Fibroblast of pulmonary artery (primary cell): ENCODE measurements around the gene CDC42BPA.
A peak's percentile ranks its signal among the peaks of the same experiment; 100 is the strongest.

Source experiments
- DNase-seq: peaks from one replicate; pipeline ENCODE4 v3.0.0-alpha.2; 2010; ENCODE audit warnings: low read depth
- H3K4me3 ChIP-seq: replicated peaks from 2 replicates; pipeline ENCODE4 v1.5.1; 2011; ENCODE audit warnings: low read depth, mild to moderate bottlenecking, control low read depth, low read length, moderate library complexity
- TF ChIP-seq, protein P1 (sequence below): IDR thresholded peaks from 2 replicates; pipeline ENCODE4 v1.5.1; 2011; ENCODE audit warnings: mild to moderate bottlenecking, control low read depth, low read length, inconsistent platforms; ENCODE audit errors: missing control alignments

The CDC42BPA gene

DNA sequence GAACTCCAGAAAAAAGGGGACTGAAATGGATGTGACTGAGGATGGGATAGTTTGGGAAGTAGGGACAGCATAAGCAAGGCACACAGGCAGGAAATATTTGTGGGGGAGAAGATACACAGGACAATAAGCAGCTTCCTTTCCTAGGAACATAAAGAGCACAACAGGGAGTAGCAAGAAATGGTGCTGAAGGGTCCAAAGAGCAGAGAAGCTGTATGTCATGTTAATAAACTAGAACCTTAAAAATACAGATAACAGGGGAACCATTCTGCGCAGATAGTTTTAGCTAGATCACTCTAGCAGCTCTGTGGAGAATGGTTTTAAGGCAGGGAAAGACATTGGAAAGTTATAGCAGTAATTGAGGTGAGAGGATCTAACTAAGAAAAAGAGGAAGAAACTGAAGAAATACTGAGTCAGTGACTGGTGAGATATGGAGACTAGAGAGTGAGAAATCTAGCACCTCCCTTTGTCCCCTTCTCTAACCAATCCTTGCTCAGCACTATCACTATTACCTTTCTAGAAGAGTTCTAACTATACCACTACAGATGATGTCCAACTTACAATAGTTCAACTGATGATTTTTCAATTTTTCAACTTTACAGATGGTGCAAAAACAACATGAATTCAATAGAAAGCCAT lies 95.0 kb downstream of the CDC42BPA start:
- TF ChIP-seq, protein P1, sequence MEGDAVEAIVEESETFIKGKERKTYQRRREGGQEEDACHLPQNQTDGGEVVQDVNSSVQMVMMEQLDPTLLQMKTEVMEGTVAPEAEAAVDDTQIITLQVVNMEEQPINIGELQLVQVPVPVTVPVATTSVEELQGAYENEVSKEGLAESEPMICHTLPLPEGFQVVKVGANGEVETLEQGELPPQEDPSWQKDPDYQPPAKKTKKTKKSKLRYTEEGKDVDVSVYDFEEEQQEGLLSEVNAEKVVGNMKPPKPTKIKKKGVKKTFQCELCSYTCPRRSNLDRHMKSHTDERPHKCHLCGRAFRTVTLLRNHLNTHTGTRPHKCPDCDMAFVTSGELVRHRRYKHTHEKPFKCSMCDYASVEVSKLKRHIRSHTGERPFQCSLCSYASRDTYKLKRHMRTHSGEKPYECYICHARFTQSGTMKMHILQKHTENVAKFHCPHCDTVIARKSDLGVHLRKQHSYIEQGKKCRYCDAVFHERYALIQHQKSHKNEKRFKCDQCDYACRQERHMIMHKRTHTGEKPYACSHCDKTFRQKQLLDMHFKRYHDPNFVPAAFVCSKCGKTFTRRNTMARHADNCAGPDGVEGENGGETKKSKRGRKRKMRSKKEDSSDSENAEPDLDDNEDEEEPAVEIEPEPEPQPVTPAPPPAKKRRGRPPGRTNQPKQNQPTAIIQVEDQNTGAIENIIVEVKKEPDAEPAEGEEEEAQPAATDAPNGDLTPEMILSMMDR, result no peak
- no peak overlapping the region for H3K4me3 ChIP-seq
- peak; percentile 23 for DNase-seq

DNA sequence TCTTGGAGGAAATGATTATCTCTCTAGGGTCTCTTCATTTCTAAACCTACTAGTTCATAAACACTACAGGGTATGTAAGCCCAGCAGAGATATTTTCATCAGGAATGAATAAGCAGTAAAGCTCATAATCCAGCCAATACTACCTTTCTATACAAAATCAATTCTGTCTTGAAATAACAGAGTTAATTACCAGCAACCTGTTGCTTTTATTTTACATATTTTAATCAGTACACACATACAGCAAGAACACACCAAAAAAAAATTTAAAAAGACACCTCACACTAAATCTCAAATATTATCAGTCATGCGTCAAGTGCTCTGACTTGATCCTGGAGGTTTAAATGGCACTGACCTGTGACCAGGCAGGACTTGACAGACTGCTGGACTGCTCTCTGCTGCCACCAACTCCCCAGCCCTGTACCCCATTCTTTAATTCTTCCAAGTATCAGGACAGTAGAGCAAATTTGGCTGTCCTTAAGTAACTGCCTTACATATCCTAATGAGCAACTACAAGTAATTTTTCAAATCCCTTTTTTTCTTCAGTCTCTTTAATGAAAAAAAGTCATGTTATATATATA lies 98.5 kb downstream of the CDC42BPA start:
- no peak for DNase-seq
- H3K4me3 ChIP-seq, result no peak overlapping the region
- TF ChIP-seq, protein P1, result no peak

DNA sequence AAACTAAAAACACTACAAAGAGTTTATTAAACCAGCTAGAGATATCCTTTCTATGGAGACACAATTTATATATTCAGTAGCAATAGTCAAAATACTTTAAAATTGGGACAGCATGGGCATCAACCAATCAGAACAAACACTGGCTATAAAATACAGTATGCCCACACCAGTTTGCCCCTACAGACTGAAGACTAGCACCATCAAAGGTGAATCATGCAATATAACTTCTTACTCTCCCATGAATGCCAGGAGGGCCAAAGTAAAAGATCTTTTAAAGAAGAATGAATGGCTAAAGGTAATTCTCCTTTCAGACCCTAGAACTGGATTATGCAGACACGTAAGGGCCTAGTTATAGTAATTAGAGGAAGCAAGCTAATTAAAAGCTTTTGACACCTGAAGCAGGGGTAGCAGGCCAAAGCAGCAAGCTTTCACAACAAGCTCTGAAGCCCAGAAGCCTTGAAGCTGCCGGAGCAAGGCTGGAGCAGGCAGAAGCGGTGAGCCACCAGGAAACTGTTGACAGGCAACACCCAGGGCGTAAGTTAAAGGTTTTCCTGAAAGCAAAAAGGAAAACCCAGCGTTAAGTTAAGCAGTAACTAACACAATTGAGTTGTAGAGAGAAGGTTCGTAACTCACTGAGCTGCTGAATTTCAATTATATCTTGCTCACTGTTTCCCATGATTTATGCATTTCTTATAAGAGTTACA lies 99.3 kb downstream of the CDC42BPA start:
- no peak overlapping the region for H3K4me3 ChIP-seq

DNA sequence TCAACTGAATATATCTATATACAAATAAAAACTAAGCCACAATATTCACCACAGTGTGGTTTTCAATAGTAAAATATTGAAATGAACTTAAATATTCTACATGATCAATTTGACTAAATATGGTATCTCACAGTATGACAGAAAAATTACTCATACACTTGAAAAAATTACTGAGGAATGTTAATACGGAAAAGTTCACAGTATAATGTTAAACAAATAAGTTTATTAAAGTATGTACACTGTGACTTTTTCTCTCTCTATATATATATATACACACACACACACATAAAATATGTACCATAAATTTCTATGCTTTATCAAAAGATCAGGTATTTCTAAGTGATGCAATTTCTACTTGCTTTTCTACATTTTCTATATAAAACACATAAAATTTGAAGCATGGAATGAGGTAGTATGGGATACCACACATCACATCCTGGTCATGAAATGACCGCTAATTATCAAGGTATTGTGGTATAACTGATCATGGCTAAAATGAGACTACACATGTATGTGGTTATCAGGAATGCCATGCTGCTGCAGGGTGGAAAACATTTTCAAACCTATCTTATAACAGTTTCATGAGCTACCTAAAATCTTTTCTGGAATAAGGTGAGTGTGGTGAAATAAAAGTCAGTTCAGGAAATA lies 102.3 kb downstream of the CDC42BPA start:
- H3K4me3 ChIP-seq, result no peak overlapping the region
- no peak for DNase-seq
- TF ChIP-seq, protein P1, result no peak

More for the DNA sequence above, 99.3 kb downstream of the CDC42BPA start:
- TF ChIP-seq, protein P1, result no peak
- DNase-seq, result no peak

DNA sequence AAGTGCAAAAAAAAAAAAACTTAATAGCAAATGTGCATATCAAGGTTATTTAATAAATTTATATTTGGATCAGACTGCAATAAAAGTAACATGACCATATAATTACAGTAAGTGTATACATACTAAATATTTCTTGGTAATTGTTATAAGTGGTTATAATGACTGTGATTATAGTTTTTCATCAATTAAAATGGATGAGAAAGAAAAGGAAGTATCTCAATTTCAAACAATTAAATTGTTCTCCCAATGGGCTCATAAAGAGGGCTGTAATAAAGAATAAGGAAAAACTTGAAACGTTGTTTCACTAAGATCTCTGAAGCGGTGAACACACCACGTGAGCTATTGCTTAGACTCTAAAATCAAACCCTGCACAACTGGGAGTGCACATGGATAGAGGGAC lies 104.1 kb downstream of the CDC42BPA start:
- TF ChIP-seq, protein P1, result no peak
- no peak overlapping the region for H3K4me3 ChIP-seq
- no peak for DNase-seq

DNA sequence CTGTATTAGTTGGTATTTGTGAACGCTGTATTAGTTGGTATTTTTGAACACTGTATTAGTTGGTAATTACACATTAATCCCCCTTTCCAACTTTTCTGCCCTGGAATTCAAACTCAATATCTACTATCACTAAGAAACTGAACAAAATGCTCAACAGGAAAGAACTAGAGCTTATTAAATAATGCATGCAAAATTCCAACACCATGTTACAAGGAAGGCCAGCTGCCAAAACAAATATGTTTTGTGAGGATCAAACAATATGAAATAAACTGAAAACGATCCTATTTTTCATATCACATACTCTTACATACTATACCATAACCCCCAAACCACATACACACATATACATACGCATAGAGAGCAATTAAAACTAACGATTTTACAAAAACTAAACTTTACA lies 104.9 kb downstream of the CDC42BPA start:
- H3K4me3 ChIP-seq, result no peak overlapping the region
- TF ChIP-seq, protein P1, result no peak
- DNase-seq, result no peak
